SK-N-SH (cell line): ENCODE results near the gene DUSP16. TPM values are rescaled to one million over a fixed set of nuclear protein-coding genes. Genes with fewer than 3 reads are reported as not detected.

Source experiments
- CTCF ChIA-PET: fragments of 300-600, 350-600 bp; formaldehyde crosslinking; extraction: SDS; loops from one replicate; lab custom pipeline; 2021; lab: Yijun Ruan, JAX
- POLR2A ChIA-PET: fragments of 350-600 bp; sonication (Branson Sonifier 250); formaldehyde crosslinking; extraction: SDS; loops from one replicate; lab custom pipeline; 2020; ENCODE audit warnings: antibody characterized with exemption, inconsistent platforms; lab: Yijun Ruan, JAX
- DNase-seq: peaks from one replicate; pipeline ENCODE4 v3.0.0; 2012
- H2AFZ ChIP-seq: fragments of 200-600 bp; sonication (generic); 2 replicates; pipeline ENCODE4 v1.8.1; 2016; ENCODE audit warnings: antibody characterized with exemption, mild to moderate bottlenecking, low read depth
- H3F3A ChIP-seq: fragments of 200-600 bp; sonication (generic); replicated peaks from 2 replicates; pipeline ENCODE3; 2016; ENCODE audit warnings: antibody characterized with exemption, mild to moderate bottlenecking; ENCODE audit not compliant: insufficient read depth
- H3K27ac ChIP-seq, 2 experiments: fragments of 200-500 bp in 1 of 2; fragments of 200-600 bp in 1 of 2; sonication (Bioruptor generic) in 1 of 2; sonication (generic), shearing (Covaris generic) in 1 of 2; 2 replicates each; pipeline versions ENCODE4 v1.5.1 to v1.6.1; 2014 to 2016; ENCODE audit warnings: low read depth in 2 of 2, inconsistent platforms in 1 of 2, low read length in 1 of 2, mild to moderate bottlenecking in 1 of 2, mixed read lengths in 1 of 2
- H3K27me3 ChIP-seq: fragments of 200-600 bp; sonication (generic), shearing (Covaris generic); 2 replicates; pipeline ENCODE4 v1.6.1; 2016; ENCODE audit warnings: mixed run types; ENCODE audit not compliant: insufficient read depth
- H3K36me3 ChIP-seq, 2 experiments: fragments of 200-500 bp in 1 of 2; fragments of 200-600 bp in 1 of 2; sonication (Bioruptor generic) in 1 of 2; sonication (generic) in 1 of 2; replicated peaks in 1 of 2; 2 replicates each; pipeline versions ENCODE3 to v1.5.1; 2014 to 2016; ENCODE audit warnings: low read length in 1 of 2, mild to moderate bottlenecking in 1 of 2; ENCODE audit not compliant: insufficient read depth in 2 of 2, control insufficient read depth in 1 of 2
- H3K4me1 ChIP-seq, 2 experiments: fragments of 200-500 bp in 1 of 2; fragments of 200-600 bp in 1 of 2; sonication (Bioruptor generic) in 1 of 2; sonication (generic), shearing (Covaris generic) in 1 of 2; 2 replicates each; pipeline versions ENCODE4 v1.5.1 to v1.6.1; 2014 to 2016; ENCODE audit warnings: low read depth in 1 of 2, low read length in 1 of 2, mixed run types in 1 of 2; ENCODE audit not compliant: insufficient read depth in 2 of 2, control insufficient read depth in 1 of 2
- H3K4me2 ChIP-seq: fragments of 200-600 bp; sonication (generic), shearing (Covaris generic); 2 replicates; pipeline ENCODE4 v1.6.1; 2017; ENCODE audit warnings: mixed run types
- H3K4me3 ChIP-seq, 2 experiments: fragments of 200-500 bp in 1 of 2; fragments of 200-600 bp in 1 of 2; sonication (Bioruptor generic) in 1 of 2; sonication (generic), shearing (Covaris generic) in 1 of 2; 2 replicates each; pipeline versions ENCODE4 v1.5.1 to v1.8.1; 2014 to 2016; ENCODE audit warnings: low read depth in 2 of 2, inconsistent platforms in 1 of 2, low read length in 1 of 2, mild to moderate bottlenecking in 1 of 2, mixed read lengths in 1 of 2, moderate library complexity in 1 of 2
- H3K79me2 ChIP-seq: fragments of 200-600 bp; sonication (generic); 2 replicates; pipeline ENCODE4 v1.8.1; 2017; ENCODE audit warnings: mild to moderate bottlenecking; ENCODE audit not compliant: insufficient read depth
- H3K9ac ChIP-seq: fragments of 200-600 bp; sonication (generic); 2 replicates; pipeline ENCODE4 v1.6.1; 2017; ENCODE audit warnings: mixed run types
- H3K9me2 ChIP-seq: fragments of 200-600 bp; sonication (generic); 2 replicates; pipeline ENCODE4 v1.6.1; 2017; ENCODE audit warnings: mixed run types
- H3K9me3 ChIP-seq: fragments of 200-600 bp; sonication (generic); 2 replicates; pipeline ENCODE4 v1.6.1; 2017; ENCODE audit warnings: mixed run types, mild to moderate bottlenecking, moderate library complexity
- H4K20me1 ChIP-seq: fragments of 200-600 bp; sonication (generic); 2 replicates; pipeline ENCODE4 v1.6.1; 2017; ENCODE audit warnings: mild to moderate bottlenecking, mixed run types; ENCODE audit not compliant: insufficient read depth
- ELF1 ChIP-seq: IDR thresholded peaks from 2 replicates; pipeline ENCODE4 v1.4.0; 2012
- FOSL2 ChIP-seq: IDR thresholded peaks from 2 replicates; pipeline ENCODE4 v1.4.0; 2012; ENCODE audit warnings: low read depth, mild to moderate bottlenecking, moderate library complexity, borderline replicate concordance
- FOXJ3 ChIP-seq: sonication (generic); formaldehyde crosslinking; IDR thresholded peaks from 2 replicates; pipeline ENCODE4 v1.5.1; 2020; ENCODE audit warnings: mild to moderate bottlenecking, missing genetic modification reagents
- GATA2 ChIP-seq: sonication (generic); formaldehyde crosslinking; IDR thresholded peaks from 2 replicates; pipeline ENCODE4 v1.5.0; 2020; ENCODE audit warnings: mild to moderate bottlenecking, missing genetic modification reagents
- IRF3 ChIP-seq: fragments of 150-350 bp; IDR thresholded peaks from 2 replicates; pipeline ENCODE4 v1.6.1; 2016; ENCODE audit warnings: mild to moderate bottlenecking, low read depth, low read length
- MAX ChIP-seq: IDR thresholded peaks from 2 replicates; pipeline ENCODE4 v1.4.0; 2012; ENCODE audit warnings: low read depth
- MEF2A ChIP-seq: IDR thresholded peaks from 2 replicates; pipeline ENCODE4 v1.4.0; 2012; ENCODE audit warnings: low read depth, borderline replicate concordance
- NFIC ChIP-seq: IDR thresholded peaks from 2 replicates; pipeline ENCODE4 v1.4.0; 2012; ENCODE audit warnings: borderline replicate concordance
- NRF1 ChIP-seq: IDR thresholded peaks from 2 replicates; pipeline ENCODE4 v1.6.1; 2012; ENCODE audit warnings: low read depth, mild to moderate bottlenecking, low read length
- PBX3 ChIP-seq: IDR thresholded peaks from 2 replicates; pipeline ENCODE4; 2012
- POLR2AphosphoS5 ChIP-seq: IDR thresholded peaks from 2 replicates; pipeline ENCODE4 v1.6.1; 2012; ENCODE audit warnings: low read depth, low read length
- RFX5 ChIP-seq: IDR thresholded peaks from 2 replicates; pipeline ENCODE4 v1.6.1; 2012; ENCODE audit warnings: mild to moderate bottlenecking, improper control_type of control experiment, low read length
- RXRA ChIP-seq: IDR thresholded peaks from 2 replicates; pipeline ENCODE4 v1.4.0; 2012; ENCODE audit warnings: low read depth, mild to moderate bottlenecking, borderline replicate concordance
- TEAD4 ChIP-seq: IDR thresholded peaks from 2 replicates; pipeline ENCODE4 v1.4.0; 2012; ENCODE audit warnings: mild to moderate bottlenecking, borderline replicate concordance; ENCODE audit not compliant: insufficient read depth
- YY1 ChIP-seq: IDR thresholded peaks from 2 replicates; pipeline ENCODE4 v1.4.0; 2012; ENCODE audit warnings: low read depth, mild to moderate bottlenecking
- WGBS: methylation state at CpG from one replicate; pipeline ENCODE4 v1.1.6; 2017; ENCODE audit warnings: low lambda C conversion rate; 5-methylcytosine and 5-hydroxymethylcytosine counted together
- polyA plus RNA-seq, 3 experiments: library from polyadenylated mRNA; depleted of rRNA; stranded (reverse); fragments of >200 nt; gene quantifications; 2 replicates each; pipeline ENCODE4 v1.2.3, GENCODE V29; 2012
- TF ChIP-seq, protein P1 (sequence below): fragments of 200-600 bp; sonication (generic); IDR thresholded peaks from 2 replicates; pipeline ENCODE4 v1.6.1; 2017; ENCODE audit warnings: antibody characterized with exemption, mild to moderate bottlenecking, moderate library complexity

Gene DUSP16
- polyA plus RNA-seq, 1 of the 3 experiments (the other 2 are of a cell fraction): 7.1 TPM

DNA sequence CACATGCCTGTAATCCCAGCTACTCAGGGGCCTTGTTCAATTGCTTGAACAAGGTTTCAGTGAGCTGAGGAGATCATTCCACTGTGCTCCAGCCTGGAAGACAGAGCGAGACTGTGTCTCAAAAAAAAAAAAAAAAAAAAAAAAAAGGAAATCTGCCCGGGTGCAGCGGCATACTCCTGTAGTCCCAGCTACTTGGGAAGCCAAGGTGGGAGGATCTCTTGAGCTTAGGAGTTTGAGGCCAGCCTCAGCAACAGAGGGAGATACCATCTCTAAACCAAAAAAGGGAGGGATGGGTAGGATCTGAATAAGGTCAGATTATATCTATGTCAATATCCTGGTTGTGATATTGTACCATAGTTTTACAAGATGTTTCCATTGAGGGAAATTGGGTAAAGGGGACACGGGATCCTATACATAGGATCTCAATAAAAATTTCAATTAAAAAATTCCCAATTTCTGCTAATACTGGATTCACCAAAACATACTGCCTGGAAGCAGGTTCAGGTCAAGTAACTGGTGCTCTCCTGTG, 129.4 kb downstream of the DUSP16 start:
- peaks cover 4 to 7% of the 10 kb centered on the region in 2 experiments for H3K36me3 ChIP-seq
- no peaks in the 10 kb centered on the region for H3F3A ChIP-seq
- no peaks in the 10 kb centered on the region for H4K20me1 ChIP-seq
- H2AFZ ChIP-seq: no peak overlapping the region
- no peak overlapping the region for H3K4me3 ChIP-seq
- no peak for DNase-seq
- CTCF ChIA-PET: interaction anchor here (1.1 kb wide), 1 partner anchor 67 kb away, joined by 3 read pairs; no protein-coding TSS in a partner anchor
- no peaks in the 10 kb centered on the region for H3K9me2 ChIP-seq
- no peak for TF ChIP-seq RXRA
- no peak for TF ChIP-seq FOXJ3
- TF ChIP-seq, protein P1, sequence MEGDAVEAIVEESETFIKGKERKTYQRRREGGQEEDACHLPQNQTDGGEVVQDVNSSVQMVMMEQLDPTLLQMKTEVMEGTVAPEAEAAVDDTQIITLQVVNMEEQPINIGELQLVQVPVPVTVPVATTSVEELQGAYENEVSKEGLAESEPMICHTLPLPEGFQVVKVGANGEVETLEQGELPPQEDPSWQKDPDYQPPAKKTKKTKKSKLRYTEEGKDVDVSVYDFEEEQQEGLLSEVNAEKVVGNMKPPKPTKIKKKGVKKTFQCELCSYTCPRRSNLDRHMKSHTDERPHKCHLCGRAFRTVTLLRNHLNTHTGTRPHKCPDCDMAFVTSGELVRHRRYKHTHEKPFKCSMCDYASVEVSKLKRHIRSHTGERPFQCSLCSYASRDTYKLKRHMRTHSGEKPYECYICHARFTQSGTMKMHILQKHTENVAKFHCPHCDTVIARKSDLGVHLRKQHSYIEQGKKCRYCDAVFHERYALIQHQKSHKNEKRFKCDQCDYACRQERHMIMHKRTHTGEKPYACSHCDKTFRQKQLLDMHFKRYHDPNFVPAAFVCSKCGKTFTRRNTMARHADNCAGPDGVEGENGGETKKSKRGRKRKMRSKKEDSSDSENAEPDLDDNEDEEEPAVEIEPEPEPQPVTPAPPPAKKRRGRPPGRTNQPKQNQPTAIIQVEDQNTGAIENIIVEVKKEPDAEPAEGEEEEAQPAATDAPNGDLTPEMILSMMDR: no peak
- TF ChIP-seq GATA2: no peak
- no peak for TF ChIP-seq MEF2A
- no peak for TF ChIP-seq FOSL2
- H3K27me3 ChIP-seq: no peaks in the 10 kb centered on the region
- POLR2A ChIA-PET: no interaction called here
- 97% methylated on average over 4 of the region's 4 CpGs for whole genome bisulfite sequencing
- no peaks in the 10 kb centered on the region for H3K79me2 ChIP-seq
- peak overlapping the region in 1 of 2 experiments; percentile 41; a peak in 2 of 4 replicates for H3K27ac ChIP-seq
- H3K4me2 ChIP-seq: no peak overlapping the region
- H3K4me1 ChIP-seq: peaks cover 10 to 12% of the 10 kb centered on the region in 2 experiments
- no peak overlapping the region for H3K9ac ChIP-seq
- H3K9me3 ChIP-seq: no peaks in the 10 kb centered on the region

DNA sequence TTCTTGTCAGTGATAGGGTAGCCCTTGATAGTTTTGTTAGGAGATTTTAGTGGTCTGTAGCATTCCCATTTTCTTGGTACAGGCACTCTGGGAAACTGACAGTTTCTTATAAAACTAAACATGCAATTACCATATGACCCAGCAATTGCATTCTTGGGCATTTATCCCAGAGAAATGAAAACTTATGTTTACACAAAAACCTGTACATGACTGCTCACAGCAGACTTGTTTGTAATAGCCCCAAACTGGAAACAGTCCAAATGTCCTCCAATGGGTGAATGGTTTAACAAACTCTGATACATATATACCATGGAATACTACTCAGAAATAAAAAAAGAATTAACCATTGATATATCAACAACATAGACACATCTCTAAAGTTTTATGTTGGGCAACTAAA, 130.3 kb downstream of the DUSP16 start:
- POLR2A ChIA-PET: no interaction called here

More for the DNA sequence above, 130.3 kb downstream of the DUSP16 start:
- no peaks in the 10 kb centered on the region for H3K27me3 ChIP-seq
- H3K4me2 ChIP-seq: no peak overlapping the region
- TF ChIP-seq PBX3 (no peak), NFIC (no peak), IRF3 (no peak), FOXJ3 (no peak), TEAD4 (no peak), RFX5 (no peak), YY1 (no peak), NRF1 (no peak), POLR2AphosphoS5 (no peak), MAX (no peak), MEF2A (no peak), ELF1 (no peak)
- TF ChIP-seq, protein P1: no peak
- H3K79me2 ChIP-seq: no peaks in the 10 kb centered on the region
- no peak overlapping the region for H2AFZ ChIP-seq
- CTCF ChIA-PET: no interaction called here
- H3K4me3 ChIP-seq: no peak overlapping the region
- no peak overlapping the region for H3K9ac ChIP-seq
- H3K36me3 ChIP-seq: peaks cover 4 to 7% of the 10 kb centered on the region in 2 experiments
- no peaks in the 10 kb centered on the region for H3F3A ChIP-seq
- no peak for DNase-seq
- H3K4me1 ChIP-seq: peaks cover 10 to 12% of the 10 kb centered on the region in 2 experiments
- H4K20me1 ChIP-seq: no peaks in the 10 kb centered on the region
- H3K9me3 ChIP-seq: no peaks in the 10 kb centered on the region
- peak overlapping the region in 1 of 2 experiments; percentile 7; a peak in 1 of 4 replicates for H3K27ac ChIP-seq
- no peaks in the 10 kb centered on the region for H3K9me2 ChIP-seq
